ENCODE measurements around the gene CPA4. TPM values are rescaled to one million over a fixed set of nuclear protein-coding genes. Genes with fewer than 3 reads are reported as not detected.
A peak's percentile ranks its signal among the peaks of the same experiment; 100 is the strongest.

The CPA4 gene
- total RNA-seq, 1 experiment from 2014 or later = 29.9 TPM

DNA sequence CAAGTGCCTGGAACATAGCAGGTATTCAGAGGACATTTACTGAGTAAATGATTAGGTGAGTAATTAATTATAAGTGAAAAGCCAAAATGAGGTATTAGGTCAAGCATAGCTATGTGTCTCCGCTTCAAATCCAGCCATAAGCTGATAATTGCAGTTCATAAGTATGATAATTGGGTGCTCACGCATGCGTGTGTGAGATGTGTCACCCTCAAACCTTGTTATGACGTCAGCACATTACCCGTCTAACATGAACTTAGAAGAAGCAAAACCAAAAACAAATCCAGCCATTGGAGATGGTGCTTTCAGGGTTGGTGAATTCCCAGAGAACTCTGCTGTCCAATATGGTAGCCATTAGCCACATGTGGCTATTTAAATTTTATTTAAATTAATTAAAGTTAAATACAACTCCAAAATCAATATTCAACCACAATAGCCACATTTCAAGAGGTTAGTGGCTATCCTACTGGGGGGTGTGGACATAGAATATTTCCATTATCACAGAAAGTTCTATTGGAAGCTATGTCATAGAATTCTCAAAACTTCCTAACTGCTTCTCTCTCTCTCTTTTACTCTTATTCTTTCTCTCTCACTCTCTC lies 51.4 kb downstream of the CPA4 start, which contains the start of gene CPA5:
TSS of gene CPA5 (plus strand) at position 546 of the 596 bp plus-strand sequence. CDS start 1,670 bp downstream, outside the sequence.
- no peak for DNase-seq (ENCODE audit: low read depth)

DNA sequence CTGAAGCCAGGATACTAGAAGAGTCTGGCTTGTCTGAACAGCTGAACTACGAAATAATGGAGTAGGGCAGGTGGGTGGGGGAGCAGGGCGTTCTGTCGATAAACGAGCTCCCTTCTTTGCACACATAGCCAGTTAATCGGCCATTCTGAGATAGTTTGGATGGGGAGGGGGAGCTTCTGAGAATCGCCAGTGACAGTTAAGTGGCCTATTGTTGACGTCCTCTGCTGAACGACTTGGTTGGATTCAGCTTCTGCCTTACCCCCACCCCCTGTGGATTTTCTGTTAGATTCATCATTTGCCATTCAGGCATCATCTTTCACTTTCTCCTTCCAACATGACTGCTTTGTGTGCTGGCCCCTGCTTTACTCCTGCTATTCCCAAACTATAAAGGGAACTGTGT lies 52.2 kb downstream of the CPA4 start:
- DNase-seq (ENCODE audit: low read depth) = no peak

DNA sequence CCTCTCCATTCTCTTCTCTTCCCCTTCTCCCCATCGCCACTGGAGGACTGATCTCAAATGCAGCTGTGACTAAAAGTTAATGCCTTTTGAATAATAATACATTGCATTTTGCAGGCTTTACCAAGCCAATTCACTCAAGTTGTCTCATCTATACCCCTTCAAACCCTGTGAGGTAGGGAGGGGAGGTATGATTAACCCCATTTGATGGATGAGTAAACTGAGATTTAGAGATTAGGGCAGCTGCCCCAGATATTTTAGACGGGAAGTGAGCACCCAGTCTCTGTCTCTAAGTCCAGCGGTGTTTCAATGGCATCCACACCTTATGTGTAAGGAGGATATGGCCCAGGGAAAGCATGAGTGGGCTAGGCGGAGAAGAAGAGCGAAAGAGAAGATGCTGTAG lies 52.8 kb downstream of the CPA4 start:
- DNase-seq (ENCODE audit: low read depth) = no peak

DNA sequence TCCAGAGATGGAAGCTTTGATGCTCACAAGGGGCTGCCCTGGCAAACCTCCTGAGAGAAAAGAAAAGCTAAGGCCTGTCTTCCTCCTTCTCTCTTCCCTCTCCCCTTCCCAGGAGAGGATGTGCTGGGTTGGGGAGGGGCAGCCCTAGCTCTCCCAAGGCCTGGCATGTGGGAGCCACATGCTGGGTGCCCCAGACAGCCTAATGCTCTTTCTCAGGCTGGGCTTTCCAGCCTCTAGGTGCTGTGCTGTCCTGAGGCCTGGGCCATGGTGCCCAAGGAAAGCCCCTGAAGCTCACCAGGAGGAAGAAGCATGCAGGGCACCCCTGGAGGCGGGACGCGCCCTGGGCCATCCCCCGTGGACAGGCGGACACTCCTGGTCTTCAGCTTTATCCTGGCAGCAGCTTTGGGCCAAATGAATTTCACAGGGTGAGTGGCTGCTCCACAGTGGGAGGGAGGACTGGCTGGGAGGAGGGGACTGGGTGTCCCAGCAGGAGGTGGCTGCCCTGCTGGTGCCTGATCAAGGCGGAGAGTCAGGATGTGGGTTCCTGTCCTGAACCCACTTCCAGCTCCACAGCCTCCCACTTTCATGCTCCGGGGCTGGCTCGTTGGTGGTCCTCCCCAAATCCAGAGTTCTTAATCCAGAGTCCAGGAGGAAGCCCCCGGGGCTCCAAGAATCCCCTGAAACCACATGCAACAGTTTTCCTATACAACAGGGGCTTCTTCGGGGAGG lies 53.4 kb downstream of the CPA4 start:
- no peak for DNase-seq (ENCODE audit: low read depth)

DNA sequence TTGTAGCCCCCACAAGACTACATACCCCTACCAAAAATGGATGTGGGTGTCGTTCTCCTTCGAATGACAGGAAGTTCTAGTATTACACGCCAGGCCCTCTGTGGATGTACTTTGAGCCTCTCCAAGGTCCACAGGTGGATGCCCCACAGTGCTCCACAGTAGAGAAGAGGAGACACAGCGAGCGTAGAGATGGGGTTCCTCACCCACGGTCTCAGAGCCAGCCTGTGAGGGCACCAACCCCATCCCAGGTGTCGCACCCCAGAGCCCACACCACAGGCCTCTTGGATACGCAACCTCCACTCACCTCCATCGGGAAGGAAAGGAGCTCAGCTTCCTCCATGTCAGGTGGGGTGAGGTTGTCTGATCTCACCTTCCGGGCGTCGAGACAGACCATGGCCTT lies 54.0 kb downstream of the CPA4 start:
- DNase-seq (ENCODE audit: low read depth) = no peak

GRCh38 chr7:130349911-130350782 lies 57.2 kb downstream of the CPA4 start:
- DNase-seq (ENCODE audit: low read depth) = no peak

DNA sequence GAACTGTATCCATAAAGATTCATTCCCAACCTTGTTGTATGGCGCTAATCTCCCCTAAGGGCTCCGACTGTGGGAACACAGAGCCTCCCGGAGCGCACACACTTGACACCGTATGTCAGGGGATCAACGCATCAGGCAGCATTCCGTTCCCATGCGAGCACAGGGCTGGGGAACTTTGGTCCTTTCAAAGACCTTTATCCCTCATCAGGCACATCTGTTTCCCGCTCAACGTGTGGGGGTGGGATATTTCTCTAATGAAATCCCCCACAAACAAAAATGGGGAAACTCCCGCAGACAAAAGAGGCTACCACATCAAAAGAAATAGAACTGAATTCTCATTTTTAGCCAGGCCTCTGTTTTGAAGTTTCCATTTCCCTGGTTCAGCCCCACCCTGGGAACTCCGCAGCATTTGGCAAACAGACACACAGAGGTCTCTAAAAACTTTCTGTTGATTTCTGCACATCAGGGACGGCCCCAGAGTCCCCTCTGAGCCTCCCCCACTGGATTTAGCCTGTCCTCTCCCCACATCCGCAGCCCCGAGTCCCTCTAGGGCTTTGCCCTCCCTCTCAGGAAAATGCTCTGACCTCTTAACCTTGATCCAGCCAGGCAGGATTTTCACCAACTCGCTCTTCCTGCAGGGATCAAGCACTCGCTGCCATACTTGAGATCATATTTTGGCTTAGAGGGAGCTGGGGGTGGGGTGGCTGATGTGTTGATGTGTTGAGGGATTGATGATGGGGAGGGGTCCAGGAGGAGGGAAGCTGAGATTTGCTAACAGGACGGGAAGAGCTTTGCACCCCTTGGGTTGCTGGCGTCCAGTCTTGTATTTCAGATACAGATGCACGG lies 58.2 kb downstream of the CPA4 start:
- no peak for DNase-seq (ENCODE audit: low read depth)

- no peak for DNase-seq (ENCODE audit: low read depth)
Measured at GRCh38 chr7:130351791-130352090, 58.8 kb downstream of the CPA4 start.

GRCh38 chr7:130352194-130353074 lies 59.5 kb downstream of the CPA4 start:
- DNase-seq (ENCODE audit: low read depth) = peak; percentile 66

DNA sequence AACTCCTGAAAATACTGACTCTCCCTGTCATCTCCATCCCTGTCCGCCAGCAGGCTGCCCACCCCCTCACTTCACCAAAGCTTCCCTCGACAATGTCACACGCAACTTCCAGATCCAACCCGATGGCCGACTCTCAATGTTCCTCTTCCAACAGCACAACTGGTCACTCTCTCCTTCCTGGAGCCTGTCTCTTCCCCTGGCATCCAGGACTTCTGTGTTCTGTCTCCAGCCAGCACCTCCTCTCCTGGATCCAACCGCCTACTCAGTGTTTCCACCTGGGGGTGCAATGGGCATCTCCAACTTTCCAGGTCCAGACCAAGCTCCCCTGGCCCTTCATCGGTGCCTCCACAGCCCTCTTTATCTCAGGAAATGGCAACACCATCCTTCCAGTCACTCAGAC lies 60.2 kb downstream of the CPA4 start:
- DNase-seq (ENCODE audit: low read depth) = no peak

DNA sequence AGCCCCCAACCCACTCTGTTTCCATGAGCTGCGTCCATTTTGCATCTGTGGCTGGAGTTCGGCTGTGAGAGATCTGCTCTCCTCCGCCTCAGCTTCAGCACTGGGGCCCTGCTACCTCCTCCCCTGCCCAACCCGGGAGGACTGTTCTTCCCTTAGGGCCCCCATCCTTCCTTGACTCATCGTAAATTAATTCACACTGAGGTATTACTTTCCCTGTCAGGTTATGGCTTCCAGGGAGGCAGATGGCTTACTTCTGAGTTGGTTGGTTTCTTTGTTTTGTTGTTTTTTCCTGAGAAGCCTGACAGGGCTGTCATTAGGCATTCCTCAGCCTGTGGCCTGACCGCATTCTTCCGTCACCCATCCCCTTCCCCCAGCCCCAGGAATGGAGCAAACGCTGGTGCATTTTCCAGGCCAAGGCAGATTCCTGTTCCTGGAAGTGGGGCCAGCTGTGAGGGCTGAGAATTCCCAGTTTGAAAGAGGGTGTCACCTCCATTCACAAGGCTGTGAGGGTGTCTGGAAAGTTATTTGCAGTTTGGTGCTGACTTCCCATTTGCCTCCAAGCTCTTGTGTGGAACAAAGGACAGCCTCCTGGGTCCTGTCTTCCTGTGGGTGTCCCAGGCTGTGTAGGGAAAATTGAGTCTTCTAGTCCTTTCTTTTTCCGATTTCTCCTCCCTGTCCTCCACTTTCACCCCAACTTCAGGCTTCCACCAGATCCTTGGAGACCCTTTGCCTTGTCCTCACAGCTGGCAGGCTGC lies 63.3 kb downstream of the CPA4 start:
- peak; percentile 99 for DNase-seq (ENCODE audit: low read depth)

- DNase-seq (ENCODE audit: low read depth) = peak; percentile 82
Measured at GRCh38 chr7:130356876-130357611, 64.1 kb downstream of the CPA4 start.

GRCh38 chr7:130358471-130358870 lies 65.5 kb downstream of the CPA4 start:
- DNase-seq (ENCODE audit: low read depth) = no peak

- DNase-seq (ENCODE audit: low read depth) = no peak
Measured at GRCh38 chr7:130359276-130359857, 66.4 kb downstream of the CPA4 start.

DNA sequence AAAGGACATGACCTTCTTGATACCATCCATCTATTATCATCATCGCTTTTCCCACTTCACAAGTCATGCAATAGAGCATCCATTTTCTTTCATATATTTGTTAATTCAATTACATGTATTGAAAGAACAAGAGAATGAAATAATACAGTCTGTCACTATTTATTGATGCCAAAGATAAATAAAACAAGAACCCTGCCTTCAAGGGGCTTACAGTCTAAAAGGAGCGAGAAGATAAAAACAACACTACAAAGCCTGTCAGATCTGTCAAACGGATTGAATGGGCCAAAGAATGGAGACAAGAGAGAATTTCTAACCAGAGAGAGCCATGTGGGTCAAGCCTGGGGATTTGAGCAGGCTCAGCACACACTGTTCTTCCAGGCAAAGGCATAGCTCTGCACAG lies 67.6 kb downstream of the CPA4 start:
- DNase-seq (ENCODE audit: low read depth) = no peak

DNA sequence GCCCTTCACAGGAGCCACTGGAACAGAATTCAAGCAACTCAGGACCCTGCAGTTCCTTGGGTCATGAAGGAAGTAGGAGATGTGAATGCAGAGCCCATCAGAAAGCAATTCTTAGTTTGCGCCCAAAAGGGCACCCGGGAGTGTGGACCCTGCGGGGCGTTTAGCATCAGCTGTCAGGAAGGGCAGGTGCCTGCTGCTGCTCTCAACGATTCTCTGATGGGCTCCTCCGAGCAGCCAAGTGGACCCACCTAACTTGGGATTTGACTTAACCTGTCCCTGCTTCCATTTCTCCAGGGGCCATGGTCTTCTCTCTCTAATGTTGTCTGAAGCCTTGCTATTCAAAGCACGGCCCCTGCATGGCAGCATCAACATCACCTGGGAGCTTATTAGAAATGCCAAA lies 68.7 kb downstream of the CPA4 start:
- no peak for DNase-seq (ENCODE audit: low read depth)

- DNase-seq (ENCODE audit: low read depth) = no peak
Measured at GRCh38 chr7:130362251-130362816, 69.4 kb downstream of the CPA4 start.

Measured in HT1080 (cell line).